ENCODE measurements around the gene C12orf43. TPM values are rescaled to one million over a fixed set of nuclear protein-coding genes. Genes with fewer than 3 reads are reported as not detected.

Gene C12orf43
- total RNA-seq, 2 donors from 2014 or later, result 13.7 to 17.8 TPM

Other genes with a start within 250 kb of the C12orf43 start
- 10 to 100 TPM; 43.5 to 45.7 TPM for gene SPPL3, start 112.1 kb downstream of the C12orf43 start, total RNA-seq
- gene HNF1A, start 37.9 kb downstream of the C12orf43 start, total RNA-seq, result not detected
- gene OASL, start 22.8 kb upstream of the C12orf43 start, total RNA-seq, result 10 to 100 TPM; 13.6 to 45.1 TPM
- 10 to 100 TPM; 12.6 to 14.8 TPM for gene P2RX7, start 116.4 kb upstream of the C12orf43 start, total RNA-seq
- 10 to 100 TPM; 29.7 to 35.1 TPM for gene P2RX4, start 193.6 kb upstream of the C12orf43 start, total RNA-seq

All from activated T-cell treated with anti-CD3 and anti-CD28 coated beads, Interleukin-2, amount 50 U/mL, for 72 hours (primary cell).